ENCODE data around the gene ORAI2.

ORAI2 gene

GRCh38 chr7:102434039-102434486 is 688 bp downstream of the ORAI2 start:
- H3K4me3 ChIP-seq (ENCODE audit: low read length): peak overlapping the region; percentile 72
- DNase-seq (ENCODE audit: low read depth): no peak
- TF ChIP-seq CTCF (conservative IDR thresholded peaks at IDR 0.05; ENCODE audit: low read length): no peak

- no peak for TF ChIP-seq CTCF (conservative IDR thresholded peaks at IDR 0.05; ENCODE audit: low read length)
Measured at GRCh38 chr7:102436118-102436517, 2.7 kb downstream of the ORAI2 start.

GRCh38 chr7:102439963-102440795 is 6.8 kb downstream of the ORAI2 start:
- peak; percentile 71 for DNase-seq (ENCODE audit: low read depth)
- H3K4me3 ChIP-seq (ENCODE audit: low read length): no peak overlapping the region
- TF ChIP-seq CTCF (conservative IDR thresholded peaks at IDR 0.05; ENCODE audit: low read length): no peak

More at GRCh38 chr7:102436118-102436517, 2.7 kb downstream of the ORAI2 start:
- no peak for DNase-seq (ENCODE audit: low read depth)
- H3K4me3 ChIP-seq (ENCODE audit: low read length): no peak overlapping the region

- no peak for TF ChIP-seq CTCF (conservative IDR thresholded peaks at IDR 0.05; ENCODE audit: low read length)
- DNase-seq (ENCODE audit: low read depth): no peak
- no peak overlapping the region for H3K4me3 ChIP-seq (ENCODE audit: low read length)
Measured at GRCh38 chr7:102444961-102445673, 11.7 kb downstream of the ORAI2 start.

GRCh38 chr7:102445674-102446071 is 12.3 kb downstream of the ORAI2 start:
- no peak for TF ChIP-seq CTCF (conservative IDR thresholded peaks at IDR 0.05; ENCODE audit: low read length)
- no peak overlapping the region for H3K4me3 ChIP-seq (ENCODE audit: low read length)
- DNase-seq (ENCODE audit: low read depth): no peak

- TF ChIP-seq CTCF (conservative IDR thresholded peaks at IDR 0.05; ENCODE audit: low read length): no peak
- no peak for DNase-seq (ENCODE audit: low read depth)
- no peak overlapping the region for H3K4me3 ChIP-seq (ENCODE audit: low read length)
Measured at GRCh38 chr7:102446387-102447156, 13.2 kb downstream of the ORAI2 start.

Data from AG10803 (cell line).